ENCODE results near the gene OR56A4.
"Not testable (repeated sequence)": the region's sequence is repeated elsewhere in the genome, so short reads cannot be mapped to it uniquely, and the experiment has no call there.

OR56A4 gene

DNA sequence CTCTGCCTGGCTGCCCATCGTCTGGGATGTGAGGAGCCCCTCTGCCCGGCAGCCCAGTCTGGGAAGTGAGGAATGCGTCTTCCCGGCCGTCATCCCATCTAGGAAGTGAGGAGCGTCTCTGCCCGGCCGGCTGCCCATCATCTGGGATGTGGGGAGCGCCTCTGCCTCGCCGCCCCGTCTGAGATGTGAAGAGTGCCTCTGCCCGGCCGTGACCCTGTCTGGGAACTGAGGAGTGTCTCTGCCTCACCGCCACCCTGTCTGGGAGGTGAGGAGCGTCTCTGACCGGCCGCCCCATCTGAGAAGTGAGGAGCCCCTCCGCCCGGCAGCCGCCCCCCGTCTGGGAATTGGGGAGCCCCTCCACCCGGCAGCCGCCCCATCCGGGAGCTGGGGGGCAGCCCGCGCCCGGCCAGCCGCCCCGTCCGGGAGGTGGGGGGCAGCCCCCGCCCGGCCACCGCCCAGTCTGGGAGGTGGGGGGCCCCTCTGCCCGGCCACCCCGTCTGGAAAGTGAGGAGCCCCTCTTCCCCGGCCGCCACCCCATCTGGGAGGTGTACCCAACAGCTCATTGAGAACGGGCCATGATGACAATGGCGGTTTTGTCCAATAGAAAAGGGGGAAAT lies 45.9 kb downstream of the OR56A4 start:
- not testable (repeated sequence) for DNase-seq

DNA sequence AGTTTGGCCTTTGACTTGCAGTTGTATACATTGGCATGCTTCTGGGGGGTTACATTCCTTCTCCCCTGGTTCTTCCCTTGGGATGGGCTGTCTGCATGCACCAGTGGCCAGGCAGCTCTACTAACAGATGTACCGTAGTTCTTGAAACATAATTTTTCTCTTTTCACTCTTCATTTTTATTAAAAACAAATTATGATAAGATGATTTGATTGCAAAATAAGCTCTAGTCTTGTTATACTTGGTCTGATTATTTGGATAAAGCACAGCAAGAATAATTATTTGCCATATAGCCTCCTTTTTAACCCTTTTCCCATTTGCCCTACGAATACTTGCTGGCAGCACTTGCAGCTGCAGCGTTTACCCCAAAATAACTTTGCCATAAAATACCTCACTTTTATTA lies 51.2 kb downstream of the OR56A4 start:
- DNase-seq: no peak

Data from bone marrow (tissue), 2 donors.